ENCODE results near the gene MYO9B. TPM values are rescaled to one million over a fixed set of nuclear protein-coding genes. Genes with fewer than 3 reads are reported as not detected.

The MYO9B gene
- polyA plus RNA-seq, 1 donor (not counting 4 experiments of a cell fraction or from before 2014, with no cell fraction given), result 14.3 TPM

- no peaks in the 10 kb centered on the region for H3K79me2 ChIP-seq (ENCODE audit: control insufficient read depth, insufficient read depth, low read length)
- dilution Hi-C loops (cut with MboI; ENCODE audit: extremely low pct_ligation_motif_present, low sequenced_read_pairs), result no loop called here
- TF ChIP-seq EZH2 (IDR thresholded peaks at IDR 0.05; ENCODE audit: low read length) (no peak), CTCF (optimal IDR thresholded peaks at IDR 0.05 in 1 of 3, IDR thresholded peaks at IDR 0.05 in 1 of 3, conservative IDR thresholded peaks at IDR 0.05 in 1 of 3; ENCODE audit: extremely low read depth in 1 of 3, insufficient read depth in 2 of 3, low read length in 3 of 3) (no peak)
- H3K36me3 ChIP-seq (ENCODE audit: control insufficient read depth in 2 of 2, extremely low read depth in 1 of 2, insufficient read depth in 2 of 2, low read length in 2 of 2), result peaks cover 21 to 29% of the 10 kb centered on the region in 2 experiments
- H2AFZ ChIP-seq (ENCODE audit: control insufficient read depth, low read length), result no peak overlapping the region
- DNase-seq (ENCODE audit: low read depth, low spot score) (no peak), FAIRE-seq (no peak)
- H4K20me1 ChIP-seq (ENCODE audit: control insufficient read depth, extremely low read depth, insufficient read depth, low read length), result no peaks in the 10 kb centered on the region
- H3K27me3 ChIP-seq (ENCODE audit: control insufficient read depth, extremely low read depth, insufficient read depth, low read length), result no peaks in the 10 kb centered on the region
- no peaks in the 10 kb centered on the region for H3K9me1 ChIP-seq (ENCODE audit: control insufficient read depth, extremely low read depth, insufficient read depth, low read length)
- H3K4me3 ChIP-seq (ENCODE audit: control insufficient read depth in 2 of 3, extremely low read depth in 1 of 3, insufficient read depth in 2 of 3, low read depth in 1 of 3, low read length in 3 of 3), result no peak overlapping the region
- no peak overlapping the region for H3K4me2 ChIP-seq (ENCODE audit: control insufficient read depth, extremely low read depth, insufficient read depth, low read depth, low read length)
- H3K9ac ChIP-seq (ENCODE audit: control insufficient read depth, extremely low read depth, insufficient read depth, low read length), result no peak overlapping the region
- H3K4me1 ChIP-seq (ENCODE audit: control insufficient read depth, extremely low read depth, insufficient read depth, low read length), result no peaks in the 10 kb centered on the region
- no peak overlapping the region for H3K27ac ChIP-seq (ENCODE audit: control insufficient read depth, insufficient read depth, low read length)
- no peaks in the 10 kb centered on the region for H3K9me3 ChIP-seq (ENCODE audit: control insufficient read depth, low read depth, low read length)
Observed at GRCh38 chr19:17206736-17207581, 131.4 kb downstream of the MYO9B start.

GRCh38 chr19:17209126-17210036 is 133.8 kb downstream of the MYO9B start:
- TF ChIP-seq CTCF (optimal IDR thresholded peaks at IDR 0.05 in 1 of 3, IDR thresholded peaks at IDR 0.05 in 1 of 3, conservative IDR thresholded peaks at IDR 0.05 in 1 of 3; ENCODE audit: extremely low read depth in 1 of 3, insufficient read depth in 2 of 3, low read length in 3 of 3) (no peak), EZH2 (IDR thresholded peaks at IDR 0.05; ENCODE audit: low read length) (no peak)
- peaks cover 15 to 25% of the 10 kb centered on the region in 2 experiments for H3K36me3 ChIP-seq (ENCODE audit: control insufficient read depth in 2 of 2, extremely low read depth in 1 of 2, insufficient read depth in 2 of 2, low read length in 2 of 2)

More at GRCh38 chr19:17209126-17210036, 133.8 kb downstream of the MYO9B start:
- H4K20me1 ChIP-seq (ENCODE audit: control insufficient read depth, extremely low read depth, insufficient read depth, low read length), result no peaks in the 10 kb centered on the region
- no peaks in the 10 kb centered on the region for H3K27me3 ChIP-seq (ENCODE audit: control insufficient read depth, extremely low read depth, insufficient read depth, low read length)
- H3K9ac ChIP-seq (ENCODE audit: control insufficient read depth, extremely low read depth, insufficient read depth, low read length), result no peak overlapping the region
- H2AFZ ChIP-seq (ENCODE audit: control insufficient read depth, low read length), result no peak overlapping the region
- H3K4me1 ChIP-seq (ENCODE audit: control insufficient read depth, extremely low read depth, insufficient read depth, low read length), result peaks cover 1% of the 10 kb centered on the region
- H3K27ac ChIP-seq (ENCODE audit: control insufficient read depth, insufficient read depth, low read length), result no peak overlapping the region
- H3K4me3 ChIP-seq (ENCODE audit: control insufficient read depth in 2 of 3, extremely low read depth in 1 of 3, insufficient read depth in 2 of 3, low read depth in 1 of 3, low read length in 3 of 3), result no peak overlapping the region
- no peak overlapping the region for H3K4me2 ChIP-seq (ENCODE audit: control insufficient read depth, extremely low read depth, insufficient read depth, low read depth, low read length)
- H3K9me3 ChIP-seq (ENCODE audit: control insufficient read depth, low read depth, low read length), result no peaks in the 10 kb centered on the region
- no peaks in the 10 kb centered on the region for H3K9me1 ChIP-seq (ENCODE audit: control insufficient read depth, extremely low read depth, insufficient read depth, low read length)
- dilution Hi-C loops (cut with MboI; ENCODE audit: extremely low pct_ligation_motif_present, low sequenced_read_pairs), result no loop called here
- no peak for DNase-seq (ENCODE audit: low read depth, low spot score)
- FAIRE-seq, result no peak
- no peaks in the 10 kb centered on the region for H3K79me2 ChIP-seq (ENCODE audit: control insufficient read depth, insufficient read depth, low read length)
